HL-60/S4 treated with phorbol 12-myristate 13-acetate at 8.2 ng/mL for 4 days and 3 days (cell line): Measurements from ENCODE around the gene TOPAZ1.
"Not testable (repeated sequence)": the region's sequence is repeated elsewhere in the genome, so short reads cannot be mapped to it uniquely, and the experiment has no call there.

Experiments used
- in situ Hi-C: fragments of 300-500 bp; cut with MboI; formaldehyde crosslinking; loops from 2 replicates; pipeline ENCODE4 v1.15.0; 2022; ENCODE audit warnings: low sequenced_read_pairs

Gene TOPAZ1

GRCh38 chr3:44326515-44326914 is 84.8 kb downstream of the TOPAZ1 start:
- in situ Hi-C loops: no loop called here

GRCh38 chr3:44329946-44330345 is 88.3 kb downstream of the TOPAZ1 start:
- in situ Hi-C loops: no loop called here

GRCh38 chr3:44330444-44330843 is 88.8 kb downstream of the TOPAZ1 start:
- in situ Hi-C loops: no loop called here

GRCh38 chr3:44334326-44334725 is 92.6 kb downstream of the TOPAZ1 start:
- in situ Hi-C loops: no loop called here

GRCh38 chr3:44337248-44337785 is 95.6 kb downstream of the TOPAZ1 start:
- in situ Hi-C loops: no loop called here

GRCh38 chr3:44338010-44338827 is 96.5 kb downstream of the TOPAZ1 start, which contains the start of gene TCAIM:
Gene TCAIM, plus strand, starts transcription at chr3:44338766. Its CDS starts 16,017 bp downstream, at chr3:44354783.
- in situ Hi-C loops: no loop called here

- in situ Hi-C loops: no loop called here
These were observed 97.1 kb downstream of the TOPAZ1 start for GRCh38 chr3:44338828-44339127.

GRCh38 chr3:44339181-44340057 is 97.7 kb downstream of the TOPAZ1 start:
- in situ Hi-C loops: no loop called here

GRCh38 chr3:44340058-44340395 is 98.3 kb downstream of the TOPAZ1 start:
- in situ Hi-C loops: no loop called here

- in situ Hi-C loops: no loop called here
These were observed 100.6 kb downstream of the TOPAZ1 start for GRCh38 chr3:44342176-44342790.

- in situ Hi-C loops: no loop called here
These were observed 101.7 kb downstream of the TOPAZ1 start for GRCh38 chr3:44343421-44343820.

GRCh38 chr3:44346590-44346989 is 104.9 kb downstream of the TOPAZ1 start:
- in situ Hi-C loops: not testable (repeated sequence)

- in situ Hi-C loops: no loop called here
These were observed 107.3 kb downstream of the TOPAZ1 start for GRCh38 chr3:44348993-44349392.

GRCh38 chr3:44353355-44353924 is 111.8 kb downstream of the TOPAZ1 start:
- in situ Hi-C loops: no loop called here

- in situ Hi-C loops: no loop called here
These were observed 113.8 kb downstream of the TOPAZ1 start for GRCh38 chr3:44355362-44356033.

- in situ Hi-C loops: no loop called here
These were observed 117.6 kb downstream of the TOPAZ1 start for GRCh38 chr3:44359146-44359751.

- in situ Hi-C loops: no loop called here
These were observed 121.9 kb downstream of the TOPAZ1 start for GRCh38 chr3:44363591-44363990.

- in situ Hi-C loops: no loop called here
These were observed 124.3 kb downstream of the TOPAZ1 start for GRCh38 chr3:44365952-44366351.

GRCh38 chr3:44375450-44375849 is 133.8 kb downstream of the TOPAZ1 start:
- in situ Hi-C loops: no loop called here
